H1 (cell line): Measurements from ENCODE around the gene ASTN1. TPM values are rescaled to one million over a fixed set of nuclear protein-coding genes. Genes with fewer than 3 reads are reported as not detected.

ENCODE experiments used
- CTCF ChIA-PET: fragments of 300-600 bp; sonication (Branson Sonifier 250); formaldehyde crosslinking; loops from one replicate; lab custom pipeline; 2021; ENCODE audit not compliant: partially characterized antibody; lab: Charles Lee
- POLR2A ChIA-PET: fragments of 300-600 bp; sonication (Branson Sonifier 250); formaldehyde crosslinking; loops from one replicate; lab custom pipeline; 2021; ENCODE audit warnings: inconsistent platforms; ENCODE audit not compliant: partially characterized antibody; lab: Charles Lee
- DNase-seq, 2 experiments: peaks; one replicate each; pipeline versions ENCODE4 v3.0.0 to v3.0.0-alpha.2; 2010 to 2022; ENCODE audit warnings: low spot score in 2 of 2, low read depth in 1 of 2, mixed read lengths in 1 of 2
- FAIRE-seq: peaks from 2 replicates; lab custom pipeline; 2011; peaks lifted over from hg19 to GRCh38; lab: Jason Lieb, UNC
- H2AFZ ChIP-seq: 2 replicates; pipeline ENCODE4 v1.8.1; 2012; ENCODE audit warnings: low read length, inconsistent platforms
- H2AK5ac ChIP-seq: 2 replicates; pipeline ENCODE4 v1.6.1; 2013; ENCODE audit warnings: low read depth, low read length
- H2BK120ac ChIP-seq: replicated peaks from 2 replicates; pipeline ENCODE3; 2013; ENCODE audit warnings: low read depth, low read length, inconsistent platforms
- H2BK12ac ChIP-seq: 2 replicates; pipeline ENCODE4 v1.6.1; 2013; ENCODE audit warnings: low read depth, low read length
- H2BK15ac ChIP-seq: 2 replicates; pipeline ENCODE4 v1.6.1; 2013; ENCODE audit warnings: low read length
- H2BK20ac ChIP-seq: 2 replicates; pipeline ENCODE4 v1.6.1; 2013; ENCODE audit warnings: low read length
- H2BK5ac ChIP-seq: 2 replicates; pipeline ENCODE4 v1.6.1; 2013; ENCODE audit warnings: low read depth, low read length
- H3K14ac ChIP-seq: 2 replicates; pipeline ENCODE4 v1.6.1; 2013; ENCODE audit warnings: inconsistent platforms; ENCODE audit not compliant: insufficient read length
- H3K18ac ChIP-seq: 2 replicates; pipeline ENCODE4 v1.6.1; 2013; ENCODE audit warnings: low read length; ENCODE audit errors: extremely low read depth
- H3K23ac ChIP-seq: 2 replicates; pipeline ENCODE4 v1.6.1; 2013; ENCODE audit warnings: inconsistent platforms; ENCODE audit not compliant: insufficient read length
- H3K23me2 ChIP-seq: 2 replicates; pipeline ENCODE4 v1.6.1; 2013; ENCODE audit warnings: low read depth, low read length
- H3K27ac ChIP-seq: 2 replicates; pipeline ENCODE4 v1.6.1; 2011; ENCODE audit warnings: low read depth, low read length, inconsistent platforms
- H3K27me3 ChIP-seq, 4 experiments: replicated peaks in 1 of 4; 1 replicate in 1 of 4; 2 replicates in 3 of 4; pipeline versions ENCODE4 v1.6.1 to v1.8.1; 2011 to 2013; ENCODE audit warnings: low read length in 3 of 4, mild to moderate bottlenecking in 3 of 4, inconsistent platforms in 2 of 4, mixed read lengths in 2 of 4, moderate library complexity in 1 of 4; ENCODE audit not compliant: control insufficient read depth in 3 of 4, insufficient read depth in 3 of 4; ENCODE audit errors: extremely low read depth in 1 of 4
- H3K36me3 ChIP-seq, 4 experiments: 2 replicates each; pipeline versions ENCODE4 v1.6.1 to v1.8.1; 2011 to 2013; ENCODE audit warnings: mild to moderate bottlenecking in 4 of 4, low read length in 3 of 4, moderate library complexity in 2 of 4, control low read depth in 1 of 4, inconsistent platforms in 1 of 4; ENCODE audit not compliant: insufficient read depth in 4 of 4, control insufficient read depth in 2 of 4
- H3K4ac ChIP-seq: replicated peaks from 2 replicates; pipeline ENCODE3; 2013; ENCODE audit warnings: low read length, low read depth, mixed read lengths, inconsistent platforms; ENCODE audit not compliant: insufficient read length
- H3K4me1 ChIP-seq, 4 experiments: replicated peaks in 1 of 4; 1 replicate in 1 of 4; 2 replicates in 3 of 4; pipeline versions ENCODE4 v1.6.1 to v1.8.1; 2011 to 2013; ENCODE audit warnings: low read length in 3 of 4, inconsistent platforms in 2 of 4, mixed read lengths in 1 of 4; ENCODE audit not compliant: insufficient read depth in 4 of 4, control insufficient read depth in 3 of 4
- H3K4me2 ChIP-seq, 2 experiments: 2 replicates each; pipeline versions ENCODE4 v1.6.1 to v1.8.1; 2011 to 2013; ENCODE audit warnings: low read depth in 2 of 2, low read length in 2 of 2, control low read depth in 1 of 2, inconsistent platforms in 1 of 2, mild to moderate bottlenecking in 1 of 2; ENCODE audit not compliant: insufficient read depth in 1 of 2
- H3K4me3 ChIP-seq, 4 experiments: fragments of 200-600, 300-600 bp in 1 of 4; sonication (generic), shearing (Covaris generic), sonication (Bioruptor Twin) in 1 of 4; 2 replicates each; pipeline versions ENCODE4 v1.5.1 to v1.8.1; 2011 to 2016; ENCODE audit warnings: low read length in 4 of 4, low read depth in 3 of 4, control low read depth in 2 of 4, inconsistent platforms in 2 of 4, mild to moderate bottlenecking in 2 of 4, mixed read lengths in 1 of 4, moderate library complexity in 1 of 4; ENCODE audit not compliant: insufficient read depth in 2 of 4; ENCODE audit errors: extremely low read depth in 1 of 4
- H3K56ac ChIP-seq: replicated peaks from 2 replicates; pipeline ENCODE3; 2013; ENCODE audit warnings: low read depth, mild to moderate bottlenecking, mixed read lengths, low read length, inconsistent platforms; ENCODE audit not compliant: insufficient read length
- H3K79me1 ChIP-seq: 2 replicates; pipeline ENCODE4 v1.6.1; 2013; ENCODE audit warnings: low read depth, low read length, control low read depth
- H3K79me2 ChIP-seq, 2 experiments: 2 replicates each; pipeline versions ENCODE4 v1.6.1 to v1.8.1; 2012 to 2013; ENCODE audit warnings: low read length in 2 of 2, mild to moderate bottlenecking in 2 of 2, inconsistent platforms in 1 of 2; ENCODE audit not compliant: insufficient read depth in 2 of 2, control insufficient read depth in 1 of 2
- H3K9ac ChIP-seq, 4 experiments: replicated peaks in 1 of 4; 1 replicate in 1 of 4; 2 replicates in 3 of 4; pipeline versions ENCODE4 v1.6.1 to v1.8.1; 2011 to 2013; ENCODE audit warnings: low read depth in 3 of 4, low read length in 3 of 4, control low read depth in 2 of 4, mild to moderate bottlenecking in 2 of 4, moderate library complexity in 2 of 4, inconsistent platforms in 1 of 4; ENCODE audit errors: extremely low read depth in 1 of 4
- H3K9me3 ChIP-seq, 2 experiments: 2 replicates each; pipeline versions ENCODE4 v1.6.1 to v1.8.1; 2012 to 2013; ENCODE audit warnings: mild to moderate bottlenecking in 2 of 2, moderate library complexity in 2 of 2, control low read depth in 1 of 2, inconsistent platforms in 1 of 2, low read depth in 1 of 2, low read length in 1 of 2, mixed read lengths in 1 of 2; ENCODE audit not compliant: insufficient read depth in 2 of 2
- H4K20me1 ChIP-seq, 2 experiments: replicated peaks in 1 of 2; 2 replicates each; pipeline versions ENCODE3 to v1.8.1; 2011 to 2013; ENCODE audit warnings: inconsistent platforms in 2 of 2, low read length in 2 of 2, mild to moderate bottlenecking in 1 of 2; ENCODE audit not compliant: insufficient read depth in 2 of 2, control insufficient read depth in 1 of 2
- H4K5ac ChIP-seq: 2 replicates; pipeline ENCODE4 v1.6.1; 2013; ENCODE audit warnings: low read length, low read depth, mixed read lengths, inconsistent platforms; ENCODE audit not compliant: insufficient read length
- H4K8ac ChIP-seq: 2 replicates; pipeline ENCODE4 v1.8.0; 2013; ENCODE audit warnings: mild to moderate bottlenecking, moderate library complexity, low read length, inconsistent platforms; ENCODE audit not compliant: insufficient read depth; ENCODE audit errors: extremely low read depth
- H4K91ac ChIP-seq: replicated peaks from 2 replicates; pipeline ENCODE3; 2013; ENCODE audit warnings: low read length, mixed read lengths, inconsistent platforms; ENCODE audit not compliant: insufficient read length
- BACH1 ChIP-seq: IDR thresholded peaks from 2 replicates; pipeline ENCODE4 v1.6.1; 2012; ENCODE audit warnings: low read length, improper control_type of control experiment
- BCL11A ChIP-seq, 2 experiments: IDR thresholded peaks; one replicate each; pipeline ENCODE4 v1.6.1; 2011; ENCODE audit warnings: low read depth in 2 of 2, low read length in 2 of 2, mild to moderate bottlenecking in 2 of 2
- NRF1 ChIP-seq: IDR thresholded peaks from 2 replicates; pipeline ENCODE4 v1.6.1; 2011; ENCODE audit warnings: mild to moderate bottlenecking, low read depth, low read length, improper control_type of control experiment
- RAD21 ChIP-seq, 2 experiments: IDR thresholded peaks in 1 of 2; conservative IDR thresholded peaks in 1 of 2; 2 replicates each; pipeline ENCODE4 v1.6.1; 2011; ENCODE audit warnings: low read depth in 2 of 2, low read length in 2 of 2, improper control_type of control experiment in 1 of 2, inconsistent platforms in 1 of 2, mild to moderate bottlenecking in 1 of 2, moderate library complexity in 1 of 2
- RNF2 ChIP-seq: fragments of 200-900, 300-1000 bp; sonication (generic); IDR thresholded peaks from 2 replicates; pipeline ENCODE4 v1.7.1; 2016; ENCODE audit warnings: borderline replicate concordance, low read depth, mild to moderate bottlenecking, antibody characterized with exemption, low read length; ENCODE audit not compliant: poor library complexity, severe bottlenecking; ENCODE audit errors: missing control alignments
- TAF1 ChIP-seq: IDR thresholded peaks from 2 replicates; pipeline ENCODE4 v1.6.1; 2011; ENCODE audit warnings: mild to moderate bottlenecking, low read depth, low read length
- ZNF274 ChIP-seq: IDR thresholded peaks from 2 replicates; pipeline ENCODE4 v1.7.0; 2012; ENCODE audit warnings: low read length, borderline replicate concordance; ENCODE audit errors: extremely low read depth
- WGBS, 2 experiments: shearing (Covaris generic) in 1 of 2; methylation state at CpG; one replicate each; pipeline versions ENCODE4 v1.1.6 to v1.1.7; 2013 to 2015; ENCODE audit warnings: low lambda C conversion rate in 2 of 2, mixed read lengths in 2 of 2, inconsistent platforms in 1 of 2, low coverage in 1 of 2, missing lambda C conversion rate in 1 of 2; ENCODE audit not compliant: insufficient replicate concordance in 2 of 2, insufficient coverage in 1 of 2, insufficient read length in 1 of 2; ENCODE audit errors: extremely low coverage in 1 of 2, missing lambda C conversion rate in 1 of 2; 5-methylcytosine and 5-hydroxymethylcytosine counted together
- polyA plus RNA-seq, 7 experiments: library from polyadenylated mRNA; depleted of rRNA in 3 of 7; stranded (reverse) in 5 of 7; unstranded in 2 of 7; fragments of >200 nt in 5 of 7; fragments of 200-250 nt in 2 of 7; gene quantifications; 1 replicate in 5 of 7; 2 replicates in 1 of 7; 4 replicates in 1 of 7; pipeline versions ENCODE4 v1.2.1 to v1.2.3, GENCODE V29; 2011 to 2013; ENCODE audit warnings: missing spikeins in 2 of 7, mixed read lengths in 2 of 7
- total RNA-seq: library from RNA; stranded (reverse); fragmentation: NEBNext Ultra II Directional; extraction: Animal tissue kit (Norgen Biotek cat#: 25700); gene quantifications from 2 replicates; pipeline ENCODE4 v1.2.1, GENCODE V29; 2021
- TF ChIP-seq, protein P1 (sequence below): IDR thresholded peaks from 2 replicates; pipeline ENCODE4 v1.6.1; 2012; ENCODE audit warnings: inconsistent platforms
- TF ChIP-seq, protein P2 (sequence below): IDR thresholded peaks from 2 replicates; pipeline ENCODE4 v1.6.1; 2011; ENCODE audit warnings: low read depth, mild to moderate bottlenecking, low read length; ENCODE audit not compliant: insufficient read depth

The ASTN1 gene
- total and polyA plus RNA-seq, 2 of the 8 experiments (the other 6 are each of a cell fraction or from before 2014, with no cell fraction given), result 2.9 to 4.1 TPM

DNA sequence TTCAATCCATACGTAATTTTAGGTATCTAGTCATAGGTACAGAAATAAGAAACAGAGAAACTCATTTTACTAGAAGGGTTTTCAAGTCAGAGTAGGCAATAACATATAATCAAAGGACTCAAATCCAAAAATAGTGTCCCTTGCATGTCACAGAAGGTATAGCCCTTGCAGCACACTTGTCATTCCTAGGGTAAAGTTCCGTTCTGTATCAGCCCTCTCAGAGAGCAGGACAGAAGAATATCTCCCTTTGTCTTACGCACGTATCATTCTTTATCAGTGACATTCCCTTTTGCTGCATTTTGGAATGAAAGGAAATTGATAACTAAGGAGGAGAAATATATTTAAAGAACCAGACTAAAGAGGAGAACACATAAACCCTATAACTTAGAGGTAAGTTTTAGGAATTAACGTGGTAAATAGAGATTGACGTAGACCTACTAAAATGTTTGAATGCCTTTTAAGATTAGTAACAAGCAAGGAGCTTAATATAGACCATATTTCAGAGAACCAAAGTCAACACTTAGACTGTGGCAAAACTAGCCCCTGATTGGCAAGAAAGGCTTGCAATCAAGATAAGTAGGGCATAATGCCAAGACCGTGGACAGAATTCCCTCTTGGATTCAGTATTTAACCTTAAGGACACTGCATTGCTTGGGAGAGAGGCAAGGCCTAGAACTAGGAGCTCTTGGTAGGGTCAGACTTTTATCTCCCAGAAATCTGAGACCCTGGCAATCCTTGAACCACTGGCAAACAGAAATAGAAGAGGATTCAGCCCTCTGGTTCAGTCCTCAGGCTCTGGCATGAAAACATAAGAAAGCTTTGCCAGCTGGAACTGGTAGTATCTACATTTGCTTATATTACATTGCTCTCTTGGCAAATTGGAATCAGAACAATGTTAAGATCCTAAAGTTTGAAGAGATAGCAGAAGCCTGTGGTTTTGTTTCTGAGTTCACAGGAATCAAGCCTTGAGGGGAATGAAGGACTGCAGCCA is 232.1 kb downstream of the ASTN1 start:
- 89% methylated on average over 7 of the region's 7 CpGs; no CpG with 5 or more reads in 1 of the 2 experiments for WGBS, 2 experiments
- DNase-seq, result no peak
- TF ChIP-seq TAF1, result no peak
- no peak for TF ChIP-seq NRF1
- TF ChIP-seq ZNF274, result no peak
- no peak for TF ChIP-seq BCL11A (IDR thresholded peaks at IDR 0.05; ENCODE audit: low read depth in 2 of 2, low read length in 2 of 2)
- TF ChIP-seq, protein P1, sequence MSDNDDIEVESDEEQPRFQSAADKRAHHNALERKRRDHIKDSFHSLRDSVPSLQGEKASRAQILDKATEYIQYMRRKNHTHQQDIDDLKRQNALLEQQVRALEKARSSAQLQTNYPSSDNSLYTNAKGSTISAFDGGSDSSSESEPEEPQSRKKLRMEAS, result no peak
- TF ChIP-seq, protein P2, sequence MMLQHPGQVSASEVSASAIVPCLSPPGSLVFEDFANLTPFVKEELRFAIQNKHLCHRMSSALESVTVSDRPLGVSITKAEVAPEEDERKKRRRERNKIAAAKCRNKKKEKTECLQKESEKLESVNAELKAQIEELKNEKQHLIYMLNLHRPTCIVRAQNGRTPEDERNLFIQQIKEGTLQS, result no peak
- TF ChIP-seq RNF2, result no peak
- no peak for TF ChIP-seq RAD21 (IDR thresholded peaks at IDR 0.05 in 1 of 2, conservative IDR thresholded peaks at IDR 0.05 in 1 of 2; ENCODE audit: low read depth in 2 of 2, low read length in 2 of 2)
- TF ChIP-seq BACH1, result no peak

More for the DNA sequence above, 232.1 kb downstream of the ASTN1 start:
- H2BK20ac ChIP-seq, result no peak overlapping the region
- H3K4ac ChIP-seq, result no peak overlapping the region
- H2BK5ac ChIP-seq, result no peak overlapping the region
- H4K8ac ChIP-seq, result no peak overlapping the region
- no peak overlapping the region for H2BK15ac ChIP-seq
- no peak overlapping the region for H3K23ac ChIP-seq
- no peaks in the 10 kb centered on the region for H3K9me3 ChIP-seq
- no peak overlapping the region for H4K91ac ChIP-seq
- H2AK5ac ChIP-seq, result no peak overlapping the region
- no peak overlapping the region for H3K56ac ChIP-seq
- FAIRE-seq, result no peak
- H4K20me1 ChIP-seq, result no peaks in the 10 kb centered on the region
- no peak overlapping the region for H3K14ac ChIP-seq
- ChIA-PET POLR2A (no interaction called here), CTCF (interaction anchor here (1.0 to 19.5 kb wide), 3 partner anchors 9 to 28 kb away, joined by 3 to 203 read pairs (median 3); no protein-coding TSS in a partner anchor)
- H3K9ac ChIP-seq, result no peak overlapping the region
- no peak overlapping the region for H3K4me2 ChIP-seq
- no peaks in the 10 kb centered on the region for H3K79me1 ChIP-seq
- no peak overlapping the region for H2BK12ac ChIP-seq
- H3K18ac ChIP-seq, result no peak overlapping the region
- no peak overlapping the region for H4K5ac ChIP-seq
- H3K4me1 ChIP-seq, result no peaks in the 10 kb centered on the region
- no peaks in the 10 kb centered on the region for H3K27me3 ChIP-seq
- H2BK120ac ChIP-seq, result no peak overlapping the region
- no peaks in the 10 kb centered on the region for H3K23me2 ChIP-seq
- no peaks in the 10 kb centered on the region for H3K36me3 ChIP-seq
- no peaks in the 10 kb centered on the region for H3K79me2 ChIP-seq
- no peak overlapping the region for H2AFZ ChIP-seq
- H3K4me3 ChIP-seq, result no peak overlapping the region
- no peak overlapping the region for H3K27ac ChIP-seq
